ENCODE results near the gene ANKRD63. TPM values are rescaled to one million over a fixed set of nuclear protein-coding genes. Genes with fewer than 3 reads are reported as not detected.

Gene ANKRD63
- total RNA-seq, 1 donor from 2014 or later = 0.05 TPM

- DNase-seq (ENCODE audit: low read depth) = no peak
These were observed 24.3 kb downstream of the ANKRD63 start for GRCh38 chr15:40258544-40258943.

- no peak for DNase-seq (ENCODE audit: low read depth)
These were observed 25.0 kb downstream of the ANKRD63 start for GRCh38 chr15:40257656-40258450.

GRCh38 chr15:40256638-40257235 is 26.1 kb downstream of the ANKRD63 start:
- DNase-seq (ENCODE audit: low read depth) = peak; percentile 58

GRCh38 chr15:40255033-40255432 is 27.8 kb downstream of the ANKRD63 start:
- no peak for DNase-seq (ENCODE audit: low read depth)

- no peak for DNase-seq (ENCODE audit: low read depth)
These were observed 28.4 kb downstream of the ANKRD63 start for GRCh38 chr15:40254452-40254851.

GRCh38 chr15:40253167-40253790 is 29.6 kb downstream of the ANKRD63 start:
- no peak for DNase-seq (ENCODE audit: low read depth)

GRCh38 chr15:40252438-40253166 is 30.3 kb downstream of the ANKRD63 start:
- no peak for DNase-seq (ENCODE audit: low read depth)

GRCh38 chr15:40252141-40252437 is 30.8 kb downstream of the ANKRD63 start:
- no peak for DNase-seq (ENCODE audit: low read depth)

GRCh38 chr15:40251486-40252140 is 31.3 kb downstream of the ANKRD63 start:
- no peak for DNase-seq (ENCODE audit: low read depth)

GRCh38 chr15:40250771-40251483 is 31.9 kb downstream of the ANKRD63 start:
- DNase-seq (ENCODE audit: low read depth) = no peak

GRCh38 chr15:40250304-40250656 is 32.6 kb downstream of the ANKRD63 start:
- no peak for DNase-seq (ENCODE audit: low read depth)

- DNase-seq (ENCODE audit: low read depth) = no peak
These were observed 33.2 kb downstream of the ANKRD63 start for GRCh38 chr15:40249477-40250303.

- DNase-seq (ENCODE audit: low read depth) = no peak
These were observed 34.7 kb downstream of the ANKRD63 start for GRCh38 chr15:40248006-40248783.

- DNase-seq (ENCODE audit: low read depth) = no peak
These were observed 35.4 kb downstream of the ANKRD63 start for GRCh38 chr15:40247406-40247971.

GRCh38 chr15:40246496-40247280 is 36.2 kb downstream of the ANKRD63 start:
- DNase-seq (ENCODE audit: low read depth) = no peak

GRCh38 chr15:40245666-40246450 is 37.0 kb downstream of the ANKRD63 start:
- DNase-seq (ENCODE audit: low read depth) = no peak

- no peak for DNase-seq (ENCODE audit: low read depth)
These were observed 37.8 kb downstream of the ANKRD63 start for GRCh38 chr15:40244961-40245523.

Data from renal cortical epithelial cell (primary cell).